IPS-NIHi11 (cell line): Measurements from ENCODE around the gene RPUSD3.
"Not testable (repeated sequence)": the region's sequence is repeated elsewhere in the genome, so short reads cannot be mapped to it uniquely, and the experiment has no call there.

Experiments used
- DNase-seq: peaks from one replicate; pipeline ENCODE4 v3.0.0; 2012; ENCODE audit warnings: mixed read lengths, low spot score

Gene RPUSD3

GRCh38 chr3:9865125-9865637 lies 21.4 kb upstream of the RPUSD3 start:
- not testable (repeated sequence) for DNase-seq

- no peak for DNase-seq
Observed at GRCh38 chr3:9864200-9864927, 20.6 kb upstream of the RPUSD3 start.

GRCh38 chr3:9863058-9863772 lies 19.4 kb upstream of the RPUSD3 start:
- DNase-seq: no peak

DNA sequence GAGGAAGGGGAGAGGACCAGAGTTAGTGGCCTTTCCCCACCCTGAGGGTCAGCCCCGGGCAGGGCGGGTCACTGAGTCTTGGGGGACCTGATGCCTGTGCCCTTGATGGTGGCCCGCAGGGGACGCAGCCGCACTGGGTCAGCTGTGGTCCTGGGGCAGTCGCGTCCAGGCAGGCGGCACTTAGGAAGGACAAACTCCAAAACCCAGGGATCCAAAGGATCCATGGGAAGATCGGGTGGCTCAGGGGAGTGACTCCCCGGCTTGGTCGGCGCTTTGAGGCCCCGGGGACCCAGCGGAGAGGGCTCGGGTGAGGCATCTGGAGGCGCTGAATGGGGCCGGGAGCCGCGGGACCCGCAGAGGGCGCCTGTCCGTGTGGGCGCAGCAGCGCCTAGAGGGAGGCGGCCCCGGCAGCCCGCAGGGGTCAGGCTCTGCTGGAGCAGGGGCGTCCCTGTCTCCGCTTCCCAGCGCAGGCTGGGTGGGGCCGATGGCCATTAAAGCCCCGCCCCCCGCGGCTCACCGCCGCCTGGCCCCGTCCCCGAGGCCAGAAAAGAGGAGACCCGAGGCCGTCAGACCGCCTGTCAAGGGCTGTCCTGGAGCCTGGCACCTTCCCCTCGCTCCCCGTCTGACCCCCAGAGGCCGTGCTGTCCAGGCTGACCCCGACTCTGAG lies 18.7 kb upstream of the RPUSD3 start:
- peak; percentile 89 for DNase-seq

DNA sequence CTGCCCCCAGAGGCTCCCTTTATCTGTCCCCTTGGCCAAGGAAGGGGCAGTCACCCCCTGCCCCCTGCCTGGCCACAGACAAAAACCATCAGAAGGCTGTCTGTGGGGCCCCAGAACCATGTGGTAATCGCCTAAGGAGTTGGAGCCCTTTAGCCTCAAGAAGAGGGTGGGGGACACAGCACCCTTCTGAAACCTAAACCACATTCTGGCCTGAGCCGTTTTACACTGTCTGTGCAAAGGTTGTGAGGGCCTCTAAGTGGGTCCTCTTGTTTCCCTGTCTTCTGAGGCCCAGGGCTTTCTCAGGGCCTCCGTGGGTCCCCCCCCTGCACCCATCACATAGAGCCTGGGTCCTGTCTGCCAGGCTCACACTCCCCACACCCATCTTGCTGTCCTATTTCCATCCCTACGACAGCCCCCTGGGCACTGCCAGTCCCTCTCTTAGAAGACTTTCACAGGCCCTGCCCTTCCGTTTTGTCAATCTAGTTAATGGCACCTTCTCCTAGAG lies 17.9 kb upstream of the RPUSD3 start:
- no peak for DNase-seq

- DNase-seq: peak; percentile 41
Observed at GRCh38 chr3:9861201-9861600, 17.4 kb upstream of the RPUSD3 start.

GRCh38 chr3:9859530-9860025 lies 15.8 kb upstream of the RPUSD3 start:
- DNase-seq: no peak

DNA sequence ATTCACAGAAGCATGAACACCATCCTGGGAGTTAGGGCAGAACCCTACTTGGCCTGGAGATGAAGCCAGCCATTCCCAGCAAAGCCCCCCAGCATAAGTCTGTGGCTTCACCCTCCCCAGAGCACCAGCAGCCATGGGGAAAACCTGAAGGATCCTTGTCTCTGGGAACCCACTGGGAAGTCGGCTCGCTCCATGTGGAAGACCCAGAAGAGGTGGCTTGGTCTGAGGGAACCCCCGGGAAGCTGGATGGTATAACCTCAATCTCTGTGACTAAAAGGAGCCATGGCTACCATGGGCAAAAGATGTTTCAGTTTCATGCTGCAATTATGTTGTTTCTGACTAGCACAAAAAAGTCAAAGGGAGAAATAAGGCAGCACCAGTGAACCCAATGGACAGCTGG lies 11.8 kb upstream of the RPUSD3 start:
- no peak for DNase-seq

DNA sequence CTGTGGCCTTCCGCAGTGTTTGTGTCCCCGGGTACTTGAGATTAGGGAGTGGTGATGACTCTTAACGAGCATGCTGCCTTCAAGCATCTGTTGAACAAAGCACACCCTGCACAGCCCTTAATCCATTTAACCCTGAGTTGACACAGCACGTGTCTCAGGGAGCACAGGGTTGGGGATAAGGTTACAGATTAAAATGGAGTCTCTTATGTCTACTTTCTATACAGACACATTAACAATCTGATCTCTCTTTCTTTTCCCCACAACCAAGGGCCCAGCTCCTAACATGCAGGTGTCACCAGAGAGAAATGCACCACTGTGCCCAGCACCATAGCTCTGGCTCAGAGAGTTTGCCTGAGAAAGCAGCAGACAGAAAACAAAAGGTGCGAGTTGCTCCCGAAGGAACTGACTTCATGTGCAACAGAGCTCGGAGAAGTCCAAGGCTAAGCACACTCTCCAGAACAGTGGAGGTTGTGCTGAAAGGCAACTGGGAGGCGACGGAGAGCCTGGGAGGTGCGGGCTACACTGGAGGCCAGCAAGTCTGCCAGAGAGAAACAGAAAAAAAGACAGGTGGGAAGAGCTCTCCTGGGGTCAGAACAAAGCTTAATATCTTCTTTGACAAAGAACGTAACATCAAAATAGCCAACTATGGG lies 10.6 kb upstream of the RPUSD3 start:
- DNase-seq: not testable (repeated sequence)

GRCh38 chr3:9852528-9852927 lies 8.7 kb upstream of the RPUSD3 start:
- no peak for DNase-seq

DNA sequence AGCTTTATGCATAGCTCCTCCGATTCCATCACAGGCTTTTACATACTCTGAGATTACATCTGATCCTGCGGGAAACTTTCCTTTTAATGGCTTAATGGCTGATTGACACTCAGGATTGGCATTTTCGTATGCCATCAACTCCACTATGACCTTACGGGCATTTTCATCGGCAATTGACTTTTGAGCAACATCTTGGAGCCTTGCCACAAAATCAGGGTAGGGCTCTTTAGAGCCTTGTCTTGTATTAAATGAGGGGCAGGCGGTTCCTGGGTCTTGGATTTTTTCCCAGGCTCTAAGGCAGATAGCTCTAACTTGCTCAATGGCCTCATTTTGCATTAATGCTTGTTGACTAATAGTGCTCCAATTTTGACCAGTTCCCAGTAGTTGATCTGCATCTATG lies 8.1 kb upstream of the RPUSD3 start:
- not testable (repeated sequence) for DNase-seq

GRCh38 chr3:9851383-9851782 lies 7.6 kb upstream of the RPUSD3 start:
- DNase-seq: not testable (repeated sequence)

DNA sequence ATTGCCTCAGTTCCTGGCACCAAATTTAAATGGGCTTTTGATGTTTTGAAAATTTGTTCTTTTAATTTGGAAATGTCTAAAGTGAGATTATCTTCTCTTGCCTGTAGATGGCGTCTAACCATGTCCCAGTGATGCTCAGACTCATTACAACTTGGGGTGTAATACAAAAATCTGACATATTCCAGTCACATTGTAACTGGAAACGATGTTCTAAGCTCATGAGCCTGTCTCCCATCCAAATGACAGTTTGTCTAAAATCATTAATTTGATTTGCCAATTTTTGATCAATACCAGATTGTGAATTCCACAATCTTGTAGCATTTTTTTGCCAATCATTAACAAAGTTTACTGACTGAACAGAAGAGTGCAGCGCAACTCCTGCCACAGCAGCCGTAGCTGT lies 5.1 kb upstream of the RPUSD3 start:
- DNase-seq: not testable (repeated sequence)

DNA sequence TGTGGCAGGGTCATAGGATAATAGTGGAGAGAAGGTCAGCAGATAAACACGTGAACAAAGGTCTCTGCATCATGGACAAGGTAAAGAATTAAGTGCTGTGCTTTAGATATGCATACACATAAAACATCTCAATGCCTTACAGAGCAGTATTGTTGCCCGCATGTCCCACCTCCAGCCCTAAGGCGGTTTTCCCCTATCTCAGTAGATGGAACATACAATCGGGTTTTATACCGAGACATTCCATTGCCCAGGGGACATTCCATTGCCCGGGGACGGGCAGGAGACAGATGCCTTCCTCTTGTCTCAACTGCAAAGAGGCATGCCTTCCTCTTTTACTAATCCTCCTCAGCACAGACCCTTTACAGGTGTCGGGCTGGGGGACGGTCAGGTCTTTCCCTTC lies 4.1 kb upstream of the RPUSD3 start:
- not testable (repeated sequence) for DNase-seq

- DNase-seq: no peak
Observed at GRCh38 chr3:9846931-9847488, 3.2 kb upstream of the RPUSD3 start.

GRCh38 chr3:9846231-9846630 lies 2.4 kb upstream of the RPUSD3 start:
- DNase-seq: no peak

GRCh38 chr3:9841015-9841414 lies 2.8 kb downstream of the RPUSD3 start:
- no peak for DNase-seq

GRCh38 chr3:9838856-9839255 lies 5.0 kb downstream of the RPUSD3 start:
- no peak for DNase-seq

GRCh38 chr3:9837701-9838582 lies 5.9 kb downstream of the RPUSD3 start:
- no peak for DNase-seq

GRCh38 chr3:9834520-9835380 lies 9.1 kb downstream of the RPUSD3 start:
- no peak for DNase-seq
